GM23338 (cell line): Measurements from ENCODE around the gene SH2D3C. TPM values are rescaled to one million over a fixed set of nuclear protein-coding genes. Genes with fewer than 3 reads are reported as not detected.

ENCODE experiments used
- ATAC-seq: fragments of 200-7000 bp; cut with Tn5 transposase; 3 replicates; pipeline ENCODE4 v1.9.1; 2020
- DNase-seq: peaks from one replicate; pipeline ENCODE4 v3.0.0-alpha.2; 2015; ENCODE audit warnings: low spot score
- H2AFZ ChIP-seq: fragments of 200-600 bp; sonication (generic); 2 replicates; pipeline ENCODE4 v1.8.0; 2016; ENCODE audit warnings: antibody characterized with exemption, mild to moderate bottlenecking, moderate library complexity
- H3F3A ChIP-seq: fragments of 200-600 bp; sonication (generic); replicated peaks from 2 replicates; pipeline ENCODE4 v1.8.0; 2017; ENCODE audit warnings: antibody characterized with exemption, mixed run types, low read depth
- H3K27ac ChIP-seq: fragments of 200-600 bp; sonication (generic); 2 replicates; pipeline ENCODE4 v1.6.1; 2016; ENCODE audit warnings: low read depth
- H3K27me3 ChIP-seq: fragments of 200-600 bp; sonication (generic); 2 replicates; pipeline ENCODE4 v1.8.0; 2016; ENCODE audit warnings: mild to moderate bottlenecking, mixed run types, moderate library complexity; ENCODE audit not compliant: insufficient read depth
- H3K36me3 ChIP-seq: fragments of 200-600 bp; sonication (generic); 2 replicates; pipeline ENCODE4 v1.8.0; 2016; ENCODE audit warnings: mild to moderate bottlenecking; ENCODE audit not compliant: insufficient read depth
- H3K4me1 ChIP-seq: fragments of 200-600 bp; sonication (generic); 2 replicates; pipeline ENCODE4 v1.8.0; 2016; ENCODE audit warnings: mild to moderate bottlenecking, moderate library complexity; ENCODE audit not compliant: insufficient read depth
- H3K4me2 ChIP-seq: fragments of 200-600 bp; sonication (generic); 2 replicates; pipeline ENCODE4 v1.7.1; 2017; ENCODE audit warnings: mixed run types
- H3K4me3 ChIP-seq: fragments of 200-600 bp; sonication (generic); 2 replicates; pipeline ENCODE4 v1.6.1; 2016; ENCODE audit warnings: mixed run types
- H3K79me2 ChIP-seq: fragments of 200-600 bp; sonication (generic); replicated peaks from 2 replicates; pipeline ENCODE4 v1.8.0; 2017; ENCODE audit warnings: mild to moderate bottlenecking; ENCODE audit not compliant: insufficient read depth
- H3K9me2 ChIP-seq: fragments of 200-600 bp; sonication (generic); 2 replicates; pipeline ENCODE4 v1.8.0; 2017; ENCODE audit not compliant: insufficient read depth
- H4K20me1 ChIP-seq: fragments of 200-600 bp; sonication (generic); replicated peaks from 2 replicates; pipeline ENCODE4 v1.8.0; 2017; ENCODE audit warnings: mild to moderate bottlenecking; ENCODE audit not compliant: insufficient read depth
- H3K27ac Mint-ChIP-seq: 2 replicates; pipeline ENCODE4 v1.8.0; 2020; ENCODE audit warnings: inconsistent platforms, mild to moderate bottlenecking, moderate library complexity, mixed read lengths
- H3K27me3 Mint-ChIP-seq: 3 replicates; pipeline ENCODE4 v1.8.0; 2022; ENCODE audit warnings: low read depth, mild to moderate bottlenecking, moderate library complexity, mixed read lengths, inconsistent platforms; ENCODE audit not compliant: insufficient read depth, poor library complexity
- H3K36me3 Mint-ChIP-seq: 3 replicates; pipeline ENCODE4 v1.8.0; 2021; ENCODE audit warnings: low read depth, mild to moderate bottlenecking, inconsistent platforms, moderate library complexity, mixed read lengths
- H3K4me1 Mint-ChIP-seq: 3 replicates; pipeline ENCODE4 v1.8.0; 2020; ENCODE audit warnings: mild to moderate bottlenecking, inconsistent platforms, mixed read lengths
- H3K4me3 Mint-ChIP-seq: 3 replicates; pipeline ENCODE4 v1.8.0; 2021; ENCODE audit warnings: moderate library complexity, mild to moderate bottlenecking, inconsistent platforms, mixed read lengths
- H3K9me3 Mint-ChIP-seq: 3 replicates; pipeline ENCODE4 v1.8.0; 2020; ENCODE audit warnings: moderate library complexity, mild to moderate bottlenecking, inconsistent platforms, mixed read lengths
- CREB1 ChIP-seq: fragments of 250-450 bp; sonication (Bioruptor Pico); IDR thresholded peaks from 2 replicates; pipeline ENCODE4 v1.5.0; 2020; ENCODE audit warnings: low read depth, mild to moderate bottlenecking, moderate library complexity
- CTCF ChIP-seq, 2 experiments: fragments of 200-600 bp in 1 of 2; sonication (generic) in 1 of 2; conservative IDR thresholded peaks; 2 replicates each; pipeline versions ENCODE4 v1.5.1 to v1.6.1; 2016 to 2017; ENCODE audit warnings: antibody characterized with exemption in 2 of 2, low read depth in 2 of 2, mild to moderate bottlenecking in 2 of 2, moderate library complexity in 1 of 2
- EZH2phosphoT487 ChIP-seq: fragments of 200-600 bp; sonication (generic); IDR thresholded peaks from one replicate; pipeline ENCODE4 v1.8.1; 2018; ENCODE audit warnings: antibody characterized with exemption; ENCODE audit not compliant: unreplicated experiment
- NANOG ChIP-seq: IDR thresholded peaks from 2 replicates; pipeline ENCODE4 v1.6.1; 2016; ENCODE audit warnings: antibody characterized with exemption, borderline replicate concordance
- REST ChIP-seq: IDR thresholded peaks from one replicate; pipeline ENCODE4 v1.6.1; 2018; ENCODE audit warnings: antibody characterized with exemption; ENCODE audit not compliant: unreplicated experiment
- STAT1 ChIP-seq: IDR thresholded peaks from one replicate; pipeline ENCODE4 v1.6.1; 2016; ENCODE audit warnings: antibody characterized with exemption; ENCODE audit not compliant: unreplicated experiment
- ZNF331 ChIP-seq: fragments of 250-450 bp; sonication (Bioruptor Pico); IDR thresholded peaks from 2 replicates; pipeline ENCODE4 v1.5.0; 2020; ENCODE audit warnings: low read depth, mild to moderate bottlenecking, moderate library complexity
- polyA plus RNA-seq: library from polyadenylated mRNA; unstranded; fragments of >200 nt; fragmentation: Nextera tagmentation; extraction: Ambion mirVana; gene quantifications from 2 replicates; pipeline ENCODE4 v1.2.1, GENCODE V29; 2016
- total RNA-seq: library from RNA; depleted of rRNA; stranded (reverse); fragments of >200 nt; shearing (Covaris generic); gene quantifications from 2 replicates; pipeline ENCODE4 v1.2.3, GENCODE V29; 2014
- TF ChIP-seq, protein P1 (sequence below): IDR thresholded peaks from 2 replicates; pipeline ENCODE4 v1.6.1; 2016; ENCODE audit warnings: antibody characterized with exemption

SH2D3C gene
- total and polyA plus RNA-seq, 2 experiments from 2014 or later: 4.2 to 4.5 TPM

DNA sequence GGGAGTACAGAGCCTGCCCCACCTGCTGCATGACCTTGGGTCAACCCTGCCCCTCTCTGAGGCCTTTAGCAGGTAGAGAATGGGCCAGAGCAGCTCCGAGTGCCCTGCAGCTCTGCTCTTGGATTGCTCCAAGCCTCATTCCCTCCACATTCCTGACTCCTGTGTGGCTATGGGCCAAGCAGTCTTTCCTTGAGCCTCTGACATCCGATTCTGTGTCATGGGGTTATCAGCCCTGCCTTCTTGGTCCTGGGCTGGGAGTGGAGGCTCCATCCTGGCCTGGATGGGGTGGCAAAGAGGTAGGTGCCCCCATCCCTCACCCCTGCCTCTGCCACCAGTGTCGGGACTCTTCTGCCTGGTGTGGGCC is 37.9 kb upstream of the SH2D3C start (continued):
- no peak for TF ChIP-seq REST
- TF ChIP-seq, protein P1, sequence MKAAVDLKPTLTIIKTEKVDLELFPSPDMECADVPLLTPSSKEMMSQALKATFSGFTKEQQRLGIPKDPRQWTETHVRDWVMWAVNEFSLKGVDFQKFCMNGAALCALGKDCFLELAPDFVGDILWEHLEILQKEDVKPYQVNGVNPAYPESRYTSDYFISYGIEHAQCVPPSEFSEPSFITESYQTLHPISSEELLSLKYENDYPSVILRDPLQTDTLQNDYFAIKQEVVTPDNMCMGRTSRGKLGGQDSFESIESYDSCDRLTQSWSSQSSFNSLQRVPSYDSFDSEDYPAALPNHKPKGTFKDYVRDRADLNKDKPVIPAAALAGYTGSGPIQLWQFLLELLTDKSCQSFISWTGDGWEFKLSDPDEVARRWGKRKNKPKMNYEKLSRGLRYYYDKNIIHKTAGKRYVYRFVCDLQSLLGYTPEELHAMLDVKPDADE: no peak
- no peak for TF ChIP-seq STAT1

DNA sequence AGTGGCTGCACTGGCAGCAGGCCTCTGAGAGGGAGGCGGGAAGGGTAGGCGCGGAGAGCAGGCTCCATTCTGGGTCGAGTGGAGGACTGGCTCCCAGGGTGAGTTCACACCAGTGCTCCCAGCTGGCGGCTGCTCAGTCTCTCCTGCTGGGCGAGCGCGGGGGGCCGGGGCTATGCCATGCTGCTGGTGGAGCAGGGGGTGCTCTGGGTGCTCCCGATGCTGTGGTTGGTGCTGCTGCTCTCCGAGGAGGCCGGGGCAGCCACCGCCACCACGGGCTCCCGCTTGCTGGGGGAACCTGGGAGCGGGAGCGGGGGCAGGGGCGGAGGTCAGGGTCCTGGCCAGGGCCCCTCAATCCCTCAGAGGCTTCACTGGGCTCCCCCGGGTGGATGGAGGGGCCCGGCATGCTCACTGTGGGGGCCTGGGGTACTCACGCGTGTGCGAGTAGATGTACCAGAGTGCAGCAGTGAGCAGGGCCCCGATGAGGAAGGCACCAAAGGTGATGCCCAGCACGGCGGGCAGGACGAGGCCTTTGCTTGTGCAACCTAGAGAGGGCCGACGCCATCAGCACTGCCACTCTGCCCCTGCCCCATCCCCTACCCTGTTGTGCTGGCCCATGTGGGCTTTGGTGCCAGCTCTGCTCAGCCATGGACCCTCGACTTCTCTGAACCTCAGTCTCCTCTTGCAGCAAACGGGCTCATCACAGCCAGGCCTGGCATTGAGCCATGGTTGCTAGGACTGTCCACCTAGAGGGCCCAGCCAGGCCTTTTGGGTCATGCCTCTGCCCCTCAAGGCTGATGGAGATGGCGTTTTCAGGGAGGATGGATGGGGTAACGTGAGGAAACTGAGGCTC is 37.3 kb upstream of the SH2D3C start:
- H3K9me2 ChIP-seq: no peaks in the 10 kb centered on the region
- no peak; the same call in 2 of the 3 replicates for ATAC-seq
- Mint-ChIP-seq H3K4me1 (no peaks in the 10 kb centered on the region), H3K27me3 (peaks cover 17% of the 10 kb centered on the region), H3K36me3 (peaks cover 33% of the 10 kb centered on the region), H3K27ac (no peak overlapping the region), H3K9me3 (no peaks in the 10 kb centered on the region), H3K4me3 (no peak overlapping the region)
- H3F3A ChIP-seq: no peaks in the 10 kb centered on the region; the same call in 1 of the 2 replicates
- no peak overlapping the region for H3K27ac ChIP-seq
- no peak overlapping the region for H3K4me3 ChIP-seq
- H2AFZ ChIP-seq: no peak overlapping the region
- no peaks in the 10 kb centered on the region for H3K4me1 ChIP-seq
- TF ChIP-seq, protein P1: no peak
- no peak for TF ChIP-seq ZNF331 (CRISPR knock-in tag)
- no peak for TF ChIP-seq CTCF (conservative IDR thresholded peaks at IDR 0.05; ENCODE audit: low read depth in 2 of 2)
- TF ChIP-seq EZH2phosphoT487: no peak
- no peak for TF ChIP-seq STAT1
- TF ChIP-seq CREB1 (CRISPR knock-in tag): no peak
- TF ChIP-seq NANOG: no peak
- no peak overlapping the region for H3K4me2 ChIP-seq
- H3K36me3 ChIP-seq: peaks cover 8% of the 10 kb centered on the region
- H3K27me3 ChIP-seq: no peaks in the 10 kb centered on the region
- no peaks in the 10 kb centered on the region for H3K79me2 ChIP-seq
- H4K20me1 ChIP-seq: no peaks in the 10 kb centered on the region; the same call in 1 of the 2 replicates
- DNase-seq: no peak
